Hematopoietic multipotent progenitor cell treated with erythropoietin and hydrocortisone succinate and interleukin-3 and kit ligand, for 8 days (in vitro differentiated cells): ENCODE results near the gene CCDC182.
A peak's percentile ranks its signal among the peaks of the same experiment; 100 is the strongest.

Source experiments
- DNase-seq: peaks from one replicate; pipeline ENCODE4 v3.0.0-alpha.2; 2015

CCDC182 gene

GRCh38 chr17:57755480-57756070 is 10.5 kb upstream of the CCDC182 start:
- no peak for DNase-seq

GRCh38 chr17:57752031-57752905 is 7.2 kb upstream of the CCDC182 start:
- DNase-seq: no peak

- no peak for DNase-seq
Measured at GRCh38 chr17:57751348-57751971, 6.4 kb upstream of the CCDC182 start.

- DNase-seq: no peak
Measured at GRCh38 chr17:57750895-57751294, 5.8 kb upstream of the CCDC182 start.

GRCh38 chr17:57750109-57750871 is 5.2 kb upstream of the CCDC182 start:
- DNase-seq: no peak

GRCh38 chr17:57749701-57750100 is 4.6 kb upstream of the CCDC182 start:
- no peak for DNase-seq

GRCh38 chr17:57747221-57748017 is 2.3 kb upstream of the CCDC182 start:
- DNase-seq: peak; percentile 65

GRCh38 chr17:57746221-57746620 is 1.1 kb upstream of the CCDC182 start:
- DNase-seq: no peak

- DNase-seq: no peak
Measured at GRCh38 chr17:57744195-57745170, 616 bp downstream of the CCDC182 start.

GRCh38 chr17:57740235-57740528 is 4.9 kb downstream of the CCDC182 start:
- no peak for DNase-seq

- DNase-seq: peak; percentile 52
Measured at GRCh38 chr17:57739402-57740234, 5.5 kb downstream of the CCDC182 start.

GRCh38 chr17:57737450-57737849 is 7.6 kb downstream of the CCDC182 start:
- DNase-seq: no peak

- DNase-seq: no peak
Measured at GRCh38 chr17:57735707-57736106, 9.4 kb downstream of the CCDC182 start.

GRCh38 chr17:57735230-57735629 is 9.9 kb downstream of the CCDC182 start:
- no peak for DNase-seq

- no peak for DNase-seq
Measured at GRCh38 chr17:57733085-57733484, 12.0 kb downstream of the CCDC182 start.

GRCh38 chr17:57732062-57732461 is 13.0 kb downstream of the CCDC182 start:
- no peak for DNase-seq

GRCh38 chr17:57730026-57730701 is 14.9 kb downstream of the CCDC182 start:
- no peak for DNase-seq

GRCh38 chr17:57727630-57728175 is 17.4 kb downstream of the CCDC182 start:
- DNase-seq: no peak

GRCh38 chr17:57726838-57727237 is 18.3 kb downstream of the CCDC182 start:
- no peak for DNase-seq
